ENCODE data around the gene KIAA1958. TPM values are rescaled to one million over a fixed set of nuclear protein-coding genes. Genes with fewer than 3 reads are reported as not detected.

Gene KIAA1958
- total RNA-seq, 2 experiments from 2014 or later: 9.7 to 13.0 TPM

GRCh38 chr9:112717661-112718331 lies 231.2 kb downstream of the KIAA1958 start, which contains the start of gene INIP:
INIP (minus strand) TSS chr9:112718117; CDS start chr9:112716485, 1,632 bp downstream.
- ATAC-seq: peak; percentile 93
- no peaks in the 10 kb centered on the region for H3K27me3 Mint-ChIP-seq
- H3K4me3 Mint-ChIP-seq: peak within 1 kb of the TSS; percentile 89
- peak within 1 kb of the TSS; percentile 97 for H3K27ac Mint-ChIP-seq
- H3K9me3 Mint-ChIP-seq (ENCODE audit: low read depth): no peaks in the 10 kb centered on the region
- DNase-seq: peak; percentile 99
- peaks cover 35% of the 10 kb centered on the region for H3K4me1 Mint-ChIP-seq
- peaks cover 10% of the 10 kb centered on the region for H3K36me3 Mint-ChIP-seq (ENCODE audit: low read depth)
- intact Hi-C loops (cut with DNase I, micrococcal nuclease): loop anchor here (1.0 to 10.0 kb wide), 15 partner anchors 33 to 1233 kb away; partner anchors contain the start of genes KIAA1958 (in 2 of the 2), PTBP3 (in 2 of the 2), SNX30 (in 2 of the 2) and UGCG (in 2 of the 2)
- ChIA-PET POLR2A (interaction anchor here (0.6 to 1.2 kb wide), 4 partner anchors 75 to 547 kb away, joined by 3 to 5 read pairs (median 4); partner anchors contain the start of genes HSDL2 and KIAA1958), CTCF (interaction anchor here (0.6 to 2.0 kb wide), 8 partner anchors 10 to 744 kb away, joined by 3 to 8 read pairs (median 4); partner anchors contain the start of genes HSDL2 and SNX30)

Other genes with a start within 250 kb of the KIAA1958 start
- gene PTBP3, start 153.2 kb upstream of the KIAA1958 start, total RNA-seq: 100 to 1,000 TPM in 1 of 2 experiments, 10 to 100 TPM in 1; 98.9 to 176 TPM
- gene HSDL2, start 106.7 kb upstream of the KIAA1958 start, total RNA-seq: 10 to 100 TPM; 24.7 to 30.9 TPM
- 10 to 100 TPM; 37.3 to 37.7 TPM for gene INIP, start 231.3 kb downstream of the KIAA1958 start, total RNA-seq

Measured in activated CD4-positive, alpha-beta T cell treated with anti-CD3 and anti-CD28 coated beads for 36 hours (primary cell).